Measurements from ENCODE around the gene ASPM. TPM values are rescaled to one million over a fixed set of nuclear protein-coding genes. Genes with fewer than 3 reads are reported as not detected.
"Not testable (repeated sequence)": the region's sequence is repeated elsewhere in the genome, so short reads cannot be mapped to it uniquely, and the experiment has no call there.

ASPM gene
- total RNA-seq, 4 donors from 2014 or later: 2.8 to 7.0 (median 4.2) TPM

- no peak overlapping the region for H3K4me3 ChIP-seq (ENCODE audit: low read depth, poor library complexity, severe bottlenecking)
- intact Hi-C loops (cut with DNase I; ENCODE audit: low total_unique reads): no loop called here
- DNase-seq (ENCODE audit: low spot score in 2 of 2): no peak
- TF ChIP-seq CTCF (IDR thresholded peaks at IDR 0.05): no peak
- TF ChIP-seq POLR2A (IDR thresholded peaks at IDR 0.05): no peak
Observed at GRCh38 chr1:197049100-197049499, 97.4 kb downstream of the ASPM start.

GRCh38 chr1:197042676-197043341, 103.7 kb downstream of the ASPM start:
- no peak overlapping the region for H3K4me3 ChIP-seq (ENCODE audit: low read depth, poor library complexity, severe bottlenecking)
- intact Hi-C loops (cut with DNase I; ENCODE audit: low total_unique reads): no loop called here
- no peak for DNase-seq (ENCODE audit: low spot score in 2 of 2)
- WGBS, 2 donors: 85 to 87% methylated on average over 4 of the region's 4 CpGs
- TF ChIP-seq POLR2A (IDR thresholded peaks at IDR 0.05): no peak
- no peak for TF ChIP-seq CTCF (IDR thresholded peaks at IDR 0.05)

GRCh38 chr1:197041486-197042353, 104.7 kb downstream of the ASPM start:
- no peak for DNase-seq (ENCODE audit: low spot score in 2 of 2)
- H3K4me3 ChIP-seq (ENCODE audit: low read depth, poor library complexity, severe bottlenecking): no peak overlapping the region
- no peak for TF ChIP-seq POLR2A (IDR thresholded peaks at IDR 0.05)
- TF ChIP-seq CTCF (IDR thresholded peaks at IDR 0.05): no peak
- 50% methylated on average over 7 of the region's 7 CpGs for WGBS, 2 donors
- intact Hi-C loops (cut with DNase I; ENCODE audit: low total_unique reads): no loop called here

- no peak for DNase-seq (ENCODE audit: low spot score in 2 of 2)
- TF ChIP-seq POLR2A (IDR thresholded peaks at IDR 0.05) (no peak), CTCF (IDR thresholded peaks at IDR 0.05) (no peak)
- no peak overlapping the region for H3K4me3 ChIP-seq (ENCODE audit: low read depth, poor library complexity, severe bottlenecking)
- WGBS, 2 donors: 92 to 93% methylated on average over 3 of the region's 3 CpGs
- intact Hi-C loops (cut with DNase I; ENCODE audit: low total_unique reads): no loop called here
Observed at GRCh38 chr1:197036861-197037260, 109.6 kb downstream of the ASPM start.

- WGBS, 2 donors: 67% methylated on average over 6 of the region's 6 CpGs
- not testable (repeated sequence) for DNase-seq (ENCODE audit: low spot score in 2 of 2)
Observed at GRCh38 chr1:197034631-197035339, 111.7 kb downstream of the ASPM start.

More at GRCh38 chr1:197034631-197035339, 111.7 kb downstream of the ASPM start:
- H3K4me3 ChIP-seq (ENCODE audit: low read depth, poor library complexity, severe bottlenecking); intact Hi-C loops (cut with DNase I; ENCODE audit: low total_unique reads): not testable (repeated sequence)

Other genes with a start within 250 kb of the ASPM start
- not detected for gene CFHR2, start 202.9 kb downstream of the ASPM start, total RNA-seq
- gene CFHR5, start 169.1 kb downstream of the ASPM start, total RNA-seq: not detected
- gene F13B, start 79.4 kb downstream of the ASPM start, total RNA-seq: not detected
- gene ZBTB41, start 54.6 kb upstream of the ASPM start, total RNA-seq: 10 to 100 TPM in 1 of 4 donors, 1 to 10 TPM in 3; 6.7 to 10.5 (median 7.8) TPM
- under 1 TPM in 2 of 4 donors, not detected in 2; 0.05 to 0.26 TPM for gene CRB1, start 121.6 kb upstream of the ASPM start, total RNA-seq